Peyer's patch (tissue), 4 donors: ENCODE measurements around the gene LRRN4CL.
"Not testable (repeated sequence)": the region's sequence is repeated elsewhere in the genome, so short reads cannot be mapped to it uniquely, and the experiment has no call there.

ENCODE experiments used
- POLR2A ChIP-seq, 2 donors: fragments of 450-650 bp; IDR thresholded peaks; one replicate each; pipeline ENCODE4 v1.5.1; 2017; ENCODE audit warnings: antibody characterized with exemption in 2 of 2, mild to moderate bottlenecking in 2 of 2, moderate library complexity in 2 of 2
- TF ChIP-seq, protein P1 (sequence below), 6 experiments: fragments of 450-650 bp in 4 of 6; fragments of 200-600 bp in 2 of 6; sonication (generic) in 1 of 6; IDR thresholded peaks; one replicate each; pipeline ENCODE4 v1.5.1; 2017 to 2019; ENCODE audit warnings: antibody characterized with exemption in 6 of 6, mild to moderate bottlenecking in 3 of 6, moderate library complexity in 1 of 6

- TF ChIP-seq, protein P1, sequence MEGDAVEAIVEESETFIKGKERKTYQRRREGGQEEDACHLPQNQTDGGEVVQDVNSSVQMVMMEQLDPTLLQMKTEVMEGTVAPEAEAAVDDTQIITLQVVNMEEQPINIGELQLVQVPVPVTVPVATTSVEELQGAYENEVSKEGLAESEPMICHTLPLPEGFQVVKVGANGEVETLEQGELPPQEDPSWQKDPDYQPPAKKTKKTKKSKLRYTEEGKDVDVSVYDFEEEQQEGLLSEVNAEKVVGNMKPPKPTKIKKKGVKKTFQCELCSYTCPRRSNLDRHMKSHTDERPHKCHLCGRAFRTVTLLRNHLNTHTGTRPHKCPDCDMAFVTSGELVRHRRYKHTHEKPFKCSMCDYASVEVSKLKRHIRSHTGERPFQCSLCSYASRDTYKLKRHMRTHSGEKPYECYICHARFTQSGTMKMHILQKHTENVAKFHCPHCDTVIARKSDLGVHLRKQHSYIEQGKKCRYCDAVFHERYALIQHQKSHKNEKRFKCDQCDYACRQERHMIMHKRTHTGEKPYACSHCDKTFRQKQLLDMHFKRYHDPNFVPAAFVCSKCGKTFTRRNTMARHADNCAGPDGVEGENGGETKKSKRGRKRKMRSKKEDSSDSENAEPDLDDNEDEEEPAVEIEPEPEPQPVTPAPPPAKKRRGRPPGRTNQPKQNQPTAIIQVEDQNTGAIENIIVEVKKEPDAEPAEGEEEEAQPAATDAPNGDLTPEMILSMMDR (IDR thresholded peaks at IDR 0.05), result not testable (repeated sequence)
- not testable (repeated sequence) for TF ChIP-seq POLR2A (IDR thresholded peaks at IDR 0.05)
Observed at GRCh38 chr11:62703921-62704320, 14.6 kb upstream of the LRRN4CL start.
